PC-9 (cell line): ENCODE data around the gene MKKS. TPM values are rescaled to one million over a fixed set of nuclear protein-coding genes. Genes with fewer than 3 reads are reported as not detected.
A peak's percentile ranks its signal among the peaks of the same experiment; 100 is the strongest.

Source experiments
- BruUV-seq: library from RNA; stranded (reverse); fragments of 400-500 nt; replicated peaks from 2 replicates; lab custom pipeline; 2021; lab: Mats Ljungman, UMichigan
- CTCF ChIA-PET: fragments of 300-600 bp; sonication (Branson Sonifier 250); formaldehyde crosslinking; loops from one replicate; lab custom pipeline; 2022; ENCODE audit warnings: antibody characterized with exemption; lab: Charles Lee
- POLR2A ChIA-PET: fragments of 300-600 bp; sonication (Branson Sonifier 250); formaldehyde crosslinking; loops from one replicate; lab custom pipeline; 2022; ENCODE audit warnings: antibody characterized with exemption; ENCODE audit not compliant: unreplicated experiment; lab: Charles Lee
- DNase-seq, 2 experiments: peaks; one replicate each; pipeline versions ENCODE4 v3.0.0 to v3.0.0-alpha.2; 2015 to 2022; ENCODE audit warnings: mixed read lengths in 1 of 2
- H2AFZ ChIP-seq: fragments of 200-600 bp; sonication (generic); 2 replicates; pipeline ENCODE4 v1.8.1; 2017; ENCODE audit warnings: antibody characterized with exemption
- H3F3A ChIP-seq: fragments of 200-600 bp; sonication (generic); 2 replicates; pipeline ENCODE4 v1.8.1; 2017; ENCODE audit warnings: antibody characterized with exemption, mild to moderate bottlenecking, low read depth; ENCODE audit not compliant: insufficient read depth
- H3K27ac ChIP-seq: fragments of 200-600 bp; sonication (generic); 2 replicates; pipeline ENCODE4 v1.6.1; 2016; ENCODE audit warnings: mixed run types
- H3K27me3 ChIP-seq: fragments of 200-600 bp; sonication (generic); 2 replicates; pipeline ENCODE4 v1.6.1; 2016; ENCODE audit warnings: low read depth, mixed run types; ENCODE audit not compliant: insufficient read depth
- H3K36me3 ChIP-seq: fragments of 200-600 bp; sonication (generic); 2 replicates; pipeline ENCODE4 v1.6.1; 2016; ENCODE audit warnings: low read depth, mixed run types
- H3K4me1 ChIP-seq: fragments of 200-600 bp; sonication (generic); replicated peaks from 2 replicates; pipeline ENCODE4 v1.6.1; 2016; ENCODE audit warnings: mixed run types; ENCODE audit not compliant: insufficient read depth
- H3K4me2 ChIP-seq: fragments of 200-600 bp; sonication (generic); 2 replicates; pipeline ENCODE4 v1.6.1; 2017; ENCODE audit warnings: mixed run types
- H3K4me3 ChIP-seq: fragments of 200-600 bp; sonication (generic); 2 replicates; pipeline ENCODE4 v1.6.1; 2016; ENCODE audit warnings: mixed run types
- H3K79me2 ChIP-seq: fragments of 200-600 bp; sonication (generic); 2 replicates; pipeline ENCODE4 v1.6.1; 2017; ENCODE audit warnings: low read depth, mixed run types
- H3K9me2 ChIP-seq: fragments of 200-600 bp; sonication (generic); 2 replicates; pipeline ENCODE4 v1.8.1; 2017; ENCODE audit warnings: mild to moderate bottlenecking; ENCODE audit not compliant: insufficient read depth
- H3K9me3 ChIP-seq: fragments of 200-600 bp; sonication (generic); 2 replicates; pipeline ENCODE4 v1.8.1; 2016; ENCODE audit warnings: low read depth; ENCODE audit not compliant: insufficient read depth
- H4K20me1 ChIP-seq: fragments of 200-600 bp; sonication (generic); 2 replicates; pipeline ENCODE4 v1.8.1; 2017; ENCODE audit not compliant: insufficient read depth
- CTCF ChIP-seq: fragments of 200-600 bp; sonication (generic); conservative IDR thresholded peaks from 2 replicates; pipeline ENCODE4 v1.6.1; 2017; ENCODE audit warnings: mixed run types, antibody characterized with exemption, mild to moderate bottlenecking, moderate library complexity
- EZH2 ChIP-seq: fragments of 200-600 bp; sonication (generic); IDR thresholded peaks from 2 replicates; pipeline ENCODE4 v1.8.0; 2017; ENCODE audit warnings: antibody characterized with exemption, low read depth
- intact Hi-C: fragments of 100-400 bp; cut with micrococcal nuclease; formaldehyde crosslinking; loops from one replicate; pipeline ENCODE4 v1.10.0; 2022; ENCODE audit not compliant: unreplicated experiment
- total RNA-seq: library from RNA; stranded (reverse); gene quantifications from 2 replicates; pipeline ENCODE4 v1.2.3, GENCODE V29; 2021

Gene MKKS
- total RNA-seq, 1 experiment from 2014 or later = 15.2 TPM

GRCh38 chr20:10369723-10370090 lies 64.3 kb downstream of the MKKS start:
- H3K36me3 ChIP-seq = no peaks in the 10 kb centered on the region
- H3K4me3 ChIP-seq = no peak overlapping the region
- CTCF ChIA-PET = no interaction called here
- H3K9me2 ChIP-seq = no peaks in the 10 kb centered on the region
- H3F3A ChIP-seq = no peaks in the 10 kb centered on the region; the same call in 1 of the 2 replicates
- DNase-seq = peak; percentile 41 to 59
- H3K27ac ChIP-seq = no peak overlapping the region
- H3K4me2 ChIP-seq = peak overlapping the region; percentile 26; the same call in 1 of the 2 replicates
- intact Hi-C loops = loop anchor here (1.0 kb wide), 1 partner anchor 46 kb away; no protein-coding TSS in a partner anchor
- H3K79me2 ChIP-seq = no peaks in the 10 kb centered on the region
- POLR2A ChIA-PET = no interaction called here
- H3K9me3 ChIP-seq = no peaks in the 10 kb centered on the region
- TF ChIP-seq EZH2 = no peak
- TF ChIP-seq CTCF = no peak
- H2AFZ ChIP-seq = no peak overlapping the region
- no peaks in the 10 kb centered on the region for H4K20me1 ChIP-seq
- peaks cover 17% of the 10 kb centered on the region for H3K4me1 ChIP-seq
- H3K27me3 ChIP-seq = no peaks in the 10 kb centered on the region
- BruUV-seq = no TSS peak

GRCh38 chr20:10368702-10369041 lies 65.3 kb downstream of the MKKS start:
- intact Hi-C loops = loop anchor here (1.0 kb wide), 1 partner anchor 47 kb away; no protein-coding TSS in a partner anchor
- Histone ChIP-seq H3K4me2 (no peak overlapping the region), H3K79me2 (no peaks in the 10 kb centered on the region), H4K20me1 (no peaks in the 10 kb centered on the region), H3F3A (no peaks in the 10 kb centered on the region; the same call in 1 of the 2 replicates), H3K4me3 (no peak overlapping the region), H3K4me1 (peaks cover 17% of the 10 kb centered on the region), H3K27ac (no peak overlapping the region), H2AFZ (no peak overlapping the region), H3K9me2 (no peaks in the 10 kb centered on the region), H3K36me3 (no peaks in the 10 kb centered on the region), H3K9me3 (no peaks in the 10 kb centered on the region), H3K27me3 (no peaks in the 10 kb centered on the region)
- TF ChIP-seq CTCF (no peak), EZH2 (no peak)
- DNase-seq = no peak
- POLR2A ChIA-PET = no interaction called here
- CTCF ChIA-PET = no interaction called here
- no TSS peak for BruUV-seq

- CTCF ChIA-PET = no interaction called here
- no peak overlapping the region for H3K4me3 ChIP-seq
- no peaks in the 10 kb centered on the region; the same call in 1 of the 2 replicates for H3F3A ChIP-seq
- no peaks in the 10 kb centered on the region for H3K9me3 ChIP-seq
- no peaks in the 10 kb centered on the region for H3K79me2 ChIP-seq
- H3K4me2 ChIP-seq = no peak overlapping the region
- no peaks in the 10 kb centered on the region for H3K9me2 ChIP-seq
- TF ChIP-seq EZH2 (no peak), CTCF (no peak)
- H3K36me3 ChIP-seq = no peaks in the 10 kb centered on the region
- no peak overlapping the region for H3K27ac ChIP-seq
- no peak for DNase-seq
- H2AFZ ChIP-seq = no peak overlapping the region
- no peaks in the 10 kb centered on the region for H4K20me1 ChIP-seq
- POLR2A ChIA-PET = no interaction called here
- intact Hi-C loops = no loop called here
- no peaks in the 10 kb centered on the region for H3K27me3 ChIP-seq
- H3K4me1 ChIP-seq = peaks cover 17% of the 10 kb centered on the region
- no TSS peak for BruUV-seq
These were observed 65.9 kb downstream of the MKKS start for GRCh38 chr20:10367943-10368701.
